GM10847 (cell line): Measurements from ENCODE around the gene RPL13.

ENCODE experiments used
- POLR2A ChIP-seq: IDR thresholded peaks from 2 replicates; pipeline ENCODE4 v1.6.1; 2011; ENCODE audit not compliant: insufficient read length; ENCODE audit errors: extremely low read depth

The RPL13 gene

GRCh38 chr16:89579351-89579750, 18.9 kb downstream of the RPL13 start:
- no peak for TF ChIP-seq POLR2A

GRCh38 chr16:89581045-89581695, 20.7 kb downstream of the RPL13 start:
- TF ChIP-seq POLR2A = no peak

- no peak for TF ChIP-seq POLR2A
These were observed 21.5 kb downstream of the RPL13 start for GRCh38 chr16:89581861-89582563.

GRCh38 chr16:89582614-89583196, 22.2 kb downstream of the RPL13 start:
- no peak for TF ChIP-seq POLR2A

- no peak for TF ChIP-seq POLR2A
These were observed 22.9 kb downstream of the RPL13 start for GRCh38 chr16:89583197-89583894.

- TF ChIP-seq POLR2A = no peak
These were observed 23.6 kb downstream of the RPL13 start for GRCh38 chr16:89583895-89584644.

- TF ChIP-seq POLR2A = no peak
These were observed 24.5 kb downstream of the RPL13 start for GRCh38 chr16:89584768-89585549.

- no peak for TF ChIP-seq POLR2A
These were observed 25.7 kb downstream of the RPL13 start for GRCh38 chr16:89586218-89586617.

GRCh38 chr16:89586853-89587252, 26.4 kb downstream of the RPL13 start:
- no peak for TF ChIP-seq POLR2A

- no peak for TF ChIP-seq POLR2A
These were observed 28.1 kb downstream of the RPL13 start for GRCh38 chr16:89588413-89589109.

GRCh38 chr16:89589241-89589926, 28.9 kb downstream of the RPL13 start:
- TF ChIP-seq POLR2A = no peak

GRCh38 chr16:89593841-89594240, 33.4 kb downstream of the RPL13 start:
- TF ChIP-seq POLR2A = no peak
